HEK293T (cell line): ENCODE measurements around the gene RBM23.

Experiments
- CTCF ChIA-PET: fragments of 350-600 bp; formaldehyde crosslinking; extraction: SDS; loops from one replicate; lab custom pipeline; 2021; ENCODE audit warnings: antibody characterized with exemption, inconsistent platforms; lab: Yijun Ruan, JAX
- POLR2A ChIA-PET: fragments of 350-600 bp; formaldehyde crosslinking; extraction: SDS; loops from one replicate; lab custom pipeline; 2020; ENCODE audit warnings: antibody characterized with exemption, inconsistent platforms; lab: Yijun Ruan, JAX
- DNase-seq: peaks from one replicate; pipeline ENCODE4 v3.0.0; 2012; ENCODE audit warnings: mixed read lengths; ENCODE audit errors: extremely low spot score
- ARNT ChIP-seq: fragments of 450-650 bp; IDR thresholded peaks from 2 replicates; pipeline ENCODE4 v1.6.1; 2017; ENCODE audit warnings: mild to moderate bottlenecking
- BHLHE40 ChIP-seq: fragments of 450-650 bp; IDR thresholded peaks from 2 replicates; pipeline ENCODE4 v1.6.1; 2016; ENCODE audit warnings: mild to moderate bottlenecking, moderate library complexity, borderline replicate concordance
- CTBP1 ChIP-seq: fragments of 450-650 bp; IDR thresholded peaks from 2 replicates; pipeline ENCODE4 v1.6.1; 2016; ENCODE audit warnings: borderline replicate concordance
- ELF4 ChIP-seq: fragments of 450-650 bp; IDR thresholded peaks from 2 replicates; pipeline ENCODE4 v1.6.1; 2017; ENCODE audit warnings: antibody characterized with exemption
- FOXA1 ChIP-seq: fragments of 450-650 bp; IDR thresholded peaks from 2 replicates; pipeline ENCODE4 v1.6.1; 2016; ENCODE audit warnings: mild to moderate bottlenecking
- FOXK2 ChIP-seq: fragments of 450-650 bp; IDR thresholded peaks from 2 replicates; pipeline ENCODE4 v1.6.1; 2016; ENCODE audit warnings: mild to moderate bottlenecking
- FOXM1 ChIP-seq: fragments of 450-650 bp; IDR thresholded peaks from 2 replicates; pipeline ENCODE4 v1.6.1; 2017; ENCODE audit warnings: mild to moderate bottlenecking, borderline replicate concordance
- HDGF ChIP-seq: fragments of 450-650 bp; IDR thresholded peaks from 2 replicates; pipeline ENCODE4 v1.6.1; 2017; ENCODE audit warnings: antibody characterized with exemption, borderline replicate concordance
- L3MBTL2 ChIP-seq: fragments of 450-650 bp; conservative IDR thresholded peaks from 2 replicates; pipeline ENCODE4 v1.6.1; 2016; ENCODE audit warnings: mild to moderate bottlenecking
- LEF1 ChIP-seq: fragments of 450-650 bp; IDR thresholded peaks from 2 replicates; pipeline ENCODE4 v1.6.1; 2017; ENCODE audit warnings: mild to moderate bottlenecking, borderline replicate concordance
- NFRKB ChIP-seq: fragments of 450-650 bp; IDR thresholded peaks from 2 replicates; pipeline ENCODE4 v1.6.1; 2016; ENCODE audit warnings: mild to moderate bottlenecking, moderate library complexity
- PKNOX1 ChIP-seq: fragments of 450-650 bp; IDR thresholded peaks from 2 replicates; pipeline ENCODE4 v1.6.1; 2016
- SP1 ChIP-seq: fragments of 450-650 bp; IDR thresholded peaks from 2 replicates; pipeline ENCODE4 v1.6.1; 2017
- SUZ12 ChIP-seq: fragments of 450-650 bp; IDR thresholded peaks from 2 replicates; pipeline ENCODE4 v1.6.1; 2016; ENCODE audit warnings: mild to moderate bottlenecking
- TARDBP ChIP-seq: fragments of 450-650 bp; IDR thresholded peaks from 2 replicates; pipeline ENCODE4 v1.6.1; 2016
- ZNF384 ChIP-seq: fragments of 450-650 bp; IDR thresholded peaks from 2 replicates; pipeline ENCODE4 v1.6.1; 2016

Gene RBM23

GRCh38 chr14:22903742-22904087 lies 15.2 kb downstream of the RBM23 start:
- TF ChIP-seq ZNF384 (no peak), NFRKB (no peak), HDGF (no peak), FOXA1 (no peak), LEF1 (no peak), FOXM1 (no peak), ELF4 (no peak), FOXK2 (no peak), PKNOX1 (no peak), SUZ12 (no peak), CTBP1 (no peak), BHLHE40 (no peak), SP1 (no peak), TARDBP (no peak), L3MBTL2 (no peak), ARNT (no peak)
- DNase-seq, result no peak
- ChIA-PET POLR2A (interaction anchor here (1.0 kb wide), 1 partner anchor 81 kb away, joined by 3 read pairs; no protein-coding TSS in a partner anchor), CTCF (interaction anchor here (0.7 kb wide), 1 partner anchor 347 kb away, joined by 3 read pairs; no protein-coding TSS in a partner anchor)

- POLR2A ChIA-PET, result interaction anchor here (1.1 to 1.7 kb wide), 2 partner anchors 15 kb away, joined by 3 to 5 read pairs; no protein-coding TSS in a partner anchor
- CTCF ChIA-PET, result interaction anchor here (1.0 to 3.8 kb wide), 3 partner anchors 19 to 83 kb away, joined by 4 to 19 read pairs (median 8); partner anchors contain the start of gene LRP10
- DNase-seq, result no peak
- TF ChIP-seq PKNOX1 (no peak), ZNF384 (no peak), FOXA1 (no peak)
Measured at GRCh38 chr14:22901799-22902198, 17.1 kb downstream of the RBM23 start.

- DNase-seq, result peak; percentile 65
- TF ChIP-seq CTBP1 (no peak), SP1 (no peak), ZNF384 (no peak), PKNOX1 (no peak), L3MBTL2 (no peak), ARNT (no peak), FOXM1 (no peak), BHLHE40 (no peak), ELF4 (no peak)
- CTCF ChIA-PET, result interaction anchor here (0.6 to 3.8 kb wide), 8 partner anchors 12 to 247 kb away, joined by 3 to 19 read pairs (median 5); partner anchors contain the start of genes LRP10, RBM23 and REM2
- POLR2A ChIA-PET, result interaction anchor here (1.0 to 1.7 kb wide), 4 partner anchors 14 to 78 kb away, joined by 3 to 7 read pairs (median 5); partner anchors contain the start of gene LRP10
Measured at GRCh38 chr14:22900081-22900799, 18.7 kb downstream of the RBM23 start.

DNA sequence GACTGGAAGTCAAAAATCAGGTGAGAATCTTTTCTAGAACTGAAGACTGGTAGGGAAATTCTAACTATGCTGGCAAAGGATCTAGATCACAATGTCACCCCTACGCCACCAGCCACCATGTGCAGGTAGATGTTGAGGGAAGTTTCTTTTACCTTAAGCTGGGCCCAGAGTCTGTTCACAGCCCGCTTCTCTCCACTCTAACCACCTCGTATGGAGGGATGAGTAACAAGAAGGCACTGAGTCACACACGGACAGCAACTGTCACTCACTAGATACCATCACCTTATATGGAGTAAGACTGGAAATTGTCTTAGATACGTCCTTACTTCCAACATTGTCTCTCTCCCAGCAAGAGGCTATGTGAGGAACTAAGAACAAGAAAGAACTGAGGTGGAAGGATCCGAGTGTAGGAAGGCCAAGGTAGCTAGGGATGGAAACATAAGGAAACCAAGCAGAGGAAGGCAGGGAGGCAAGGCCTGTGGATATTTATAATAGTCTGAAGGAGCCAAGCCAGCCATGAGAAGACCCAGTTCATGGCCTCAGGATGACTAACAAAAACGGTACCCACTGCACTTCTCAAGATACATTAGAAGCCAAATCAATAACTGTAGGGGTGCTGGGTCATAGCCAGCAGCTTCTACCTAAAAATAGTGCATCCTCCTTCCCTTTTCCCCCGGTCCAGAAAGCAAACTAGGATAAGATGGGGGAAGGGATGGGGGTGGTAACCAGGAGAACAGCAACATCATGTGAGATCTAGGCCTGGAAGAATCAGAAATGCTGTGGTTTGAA lies 20.5 kb downstream of the RBM23 start:
- ChIA-PET POLR2A (no interaction called here), CTCF (no interaction called here)
- DNase-seq, result no peak
- TF ChIP-seq NFRKB (no peak), ZNF384 (no peak), SP1 (no peak), SUZ12 (no peak), TARDBP (no peak), L3MBTL2 (no peak), LEF1 (no peak), BHLHE40 (no peak), HDGF (no peak), FOXM1 (no peak), PKNOX1 (no peak)

DNA sequence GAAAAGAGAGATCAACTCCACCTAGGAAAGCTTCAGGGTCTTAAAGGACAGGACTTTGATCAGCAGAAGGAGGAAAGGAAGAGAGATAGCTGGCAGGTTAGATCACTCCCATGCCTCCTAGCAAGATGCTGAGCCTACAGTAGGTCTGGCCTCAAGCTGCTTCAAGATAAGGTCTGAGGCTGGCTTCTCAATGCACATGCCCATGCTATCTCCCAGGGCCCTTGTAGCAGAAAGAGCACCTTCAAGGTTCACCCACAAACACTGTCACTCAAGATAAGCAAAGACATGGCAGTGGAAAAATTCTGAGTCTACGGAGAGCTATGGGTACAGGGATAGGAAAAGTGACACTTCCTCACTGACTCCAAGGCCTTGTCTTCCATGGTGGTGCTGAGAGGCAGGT lies 21.6 kb downstream of the RBM23 start:
- CTCF ChIA-PET, result no interaction called here
- TF ChIP-seq BHLHE40, result no peak
- no peak for TF ChIP-seq ZNF384
- no peak for TF ChIP-seq NFRKB
- no peak for TF ChIP-seq FOXM1
- TF ChIP-seq HDGF, result no peak
- no peak for TF ChIP-seq LEF1
- TF ChIP-seq FOXK2, result no peak
- no peak for TF ChIP-seq CTBP1
- no peak for TF ChIP-seq PKNOX1
- no peak for TF ChIP-seq ELF4
- no peak for TF ChIP-seq ARNT
- no peak for TF ChIP-seq TARDBP
- TF ChIP-seq SP1, result no peak
- TF ChIP-seq L3MBTL2, result no peak
- no peak for TF ChIP-seq SUZ12
- TF ChIP-seq FOXA1, result no peak
- POLR2A ChIA-PET, result interaction anchor here (2.6 kb wide), 1 partner anchor 11 kb away, joined by 13 read pairs; no protein-coding TSS in a partner anchor
- DNase-seq, result no peak
